HCT116 (cell line): ENCODE measurements around the gene PRLH. TPM values are rescaled to one million over a fixed set of nuclear protein-coding genes. Genes with fewer than 3 reads are reported as not detected.

Experiments
- ATAC-seq: fragments of 200-7000 bp; cut with Tn5 transposase; 2 replicates; pipeline ENCODE4 v1.9.1; 2020; ENCODE audit warnings: mild to moderate bottlenecking, moderate library complexity
- BruUV-seq: library from RNA; stranded (reverse); fragments of 400-500 nt; replicated peaks from 2 replicates; lab custom pipeline; 2021; lab: Mats Ljungman, UMichigan
- CTCF ChIA-PET: fragments of 300-600 bp; sonication (Branson Sonifier 250); formaldehyde crosslinking; loops from one replicate; lab custom pipeline; 2021; ENCODE audit warnings: antibody characterized with exemption; lab: Charles Lee
- POLR2A ChIA-PET: fragments of 300-600, 350-600 bp; sonication (Branson Sonifier 250); formaldehyde crosslinking; loops from one replicate; lab custom pipeline; 2021; ENCODE audit warnings: antibody characterized with exemption; lab: Charles Lee
- RAD21 ChIA-PET, 2 experiments: fragments of 300-600 bp; sonication (Branson Sonifier 250); formaldehyde crosslinking; loops; one replicate each; lab custom pipeline; 2023; ENCODE audit warnings: low total read pairs in 2 of 2; ENCODE audit not compliant: uncharacterized antibody in 2 of 2, unreplicated experiment in 2 of 2, low non-redundant PET in 1 of 2; lab: Charles Lee
- DNase-seq: peaks from one replicate; pipeline ENCODE4 v3.0.0-alpha.2; 2010; ENCODE audit warnings: low read depth, low spot score
- H2AFZ ChIP-seq: fragments of 200-600 bp; shearing (Covaris generic), sonication (generic); 2 replicates; pipeline ENCODE4 v1.6.1; 2017; ENCODE audit warnings: low read depth, mixed run types, mixed read lengths, antibody characterized with exemption, low read length; ENCODE audit not compliant: poor library complexity, severe bottlenecking
- H3K27ac ChIP-seq: 2 replicates; pipeline ENCODE4 v1.5.1; 2012; ENCODE audit warnings: low read depth, low read length
- H3K27me3 ChIP-seq: fragments of 200-600 bp; sonication (generic); 2 replicates; pipeline ENCODE4 v1.6.1; 2016; ENCODE audit warnings: mixed run types, low read length, mixed read lengths; ENCODE audit not compliant: insufficient read depth
- H3K36me3 ChIP-seq, 2 experiments: fragments of 200-500 bp in 1 of 2; fragments of 200-600 bp in 1 of 2; sonication (Bioruptor generic) in 1 of 2; sonication (generic) in 1 of 2; 2 replicates each; pipeline versions ENCODE4 v1.5.1 to v1.6.1; 2014 to 2016; ENCODE audit warnings: low read length in 2 of 2, inconsistent platforms in 1 of 2, mixed read lengths in 1 of 2, mixed run types in 1 of 2; ENCODE audit not compliant: insufficient read depth in 2 of 2, control insufficient read depth in 1 of 2
- H3K4me1 ChIP-seq, 2 experiments: fragments of 200-600 bp in 1 of 2; sonication (generic) in 1 of 2; 2 replicates each; pipeline versions ENCODE4 v1.5.1 to v1.6.1; 2012 to 2017; ENCODE audit warnings: low read length in 2 of 2, inconsistent platforms in 1 of 2, mild to moderate bottlenecking in 1 of 2, mixed read lengths in 1 of 2, mixed run types in 1 of 2, moderate library complexity in 1 of 2; ENCODE audit not compliant: insufficient read depth in 2 of 2, control insufficient read depth in 1 of 2
- H3K4me2 ChIP-seq: fragments of 200-600 bp; sonication (generic); 2 replicates; pipeline ENCODE4 v1.6.1; 2017; ENCODE audit warnings: mixed run types, low read length, mixed read lengths
- H3K4me3 ChIP-seq, 2 experiments: fragments of 200-600 bp in 1 of 2; sonication (generic) in 1 of 2; replicated peaks in 1 of 2; 2 replicates each; pipeline ENCODE4 v1.5.1; 2011 to 2016; ENCODE audit warnings: low read length in 2 of 2, control low read depth in 1 of 2, low read depth in 1 of 2, mild to moderate bottlenecking in 1 of 2, mixed read lengths in 1 of 2, mixed run types in 1 of 2
- H3K79me2 ChIP-seq: fragments of 200-600 bp; sonication (generic); 2 replicates; pipeline ENCODE4 v1.6.1; 2017; ENCODE audit warnings: mild to moderate bottlenecking, mixed run types, low read length, moderate library complexity, mixed read lengths; ENCODE audit not compliant: insufficient read depth
- H3K9ac ChIP-seq: fragments of 200-600 bp; sonication (generic); 2 replicates; pipeline ENCODE4 v1.6.1; 2016; ENCODE audit warnings: low read length, mixed read lengths
- H3K9me2 ChIP-seq: fragments of 200-600 bp; sonication (generic), shearing (Covaris generic); 2 replicates; pipeline ENCODE4 v1.6.1; 2017; ENCODE audit warnings: mixed run types, mild to moderate bottlenecking, moderate library complexity; ENCODE audit not compliant: insufficient read depth
- H3K9me3 ChIP-seq, 2 experiments: fragments of 200-500 bp in 1 of 2; fragments of 200-600 bp in 1 of 2; sonication (Bioruptor generic) in 1 of 2; sonication (generic) in 1 of 2; 2 replicates each; pipeline ENCODE4 v1.6.1; 2014 to 2017; ENCODE audit warnings: low read length in 2 of 2, mixed read lengths in 2 of 2, inconsistent platforms in 1 of 2, low read depth in 1 of 2, mild to moderate bottlenecking in 1 of 2, mixed run types in 1 of 2, moderate library complexity in 1 of 2; ENCODE audit not compliant: control insufficient read depth in 1 of 2, insufficient read depth in 1 of 2
- H4K20me1 ChIP-seq: fragments of 200-600 bp; sonication (generic), shearing (Covaris generic); 2 replicates; pipeline ENCODE4 v1.6.1; 2017; ENCODE audit warnings: mixed run types, mild to moderate bottlenecking, moderate library complexity; ENCODE audit not compliant: insufficient read depth
- ATF3 ChIP-seq: IDR thresholded peaks from 2 replicates; pipeline ENCODE4 v1.6.1; 2012
- CEBPB ChIP-seq: IDR thresholded peaks from 2 replicates; pipeline ENCODE4 v1.6.1; 2012; ENCODE audit warnings: low read depth
- CTCF ChIP-seq, 3 experiments: fragments of 200-600 bp in 1 of 3; sonication (generic) in 1 of 3; IDR thresholded peaks in 2 of 3; conservative IDR thresholded peaks in 1 of 3; 2 replicates each; pipeline ENCODE4 v1.5.1; 2012 to 2017; ENCODE audit warnings: low read depth in 2 of 3, low read length in 2 of 3, antibody characterized with exemption in 1 of 3, borderline replicate concordance in 1 of 3, control low read depth in 1 of 3, mild to moderate bottlenecking in 1 of 3, mixed read lengths in 1 of 3, mixed run types in 1 of 3, moderate library complexity in 1 of 3; ENCODE audit not compliant: insufficient read depth in 1 of 3
- EGR1 ChIP-seq: IDR thresholded peaks from 2 replicates; pipeline ENCODE4 v1.6.1; 2012; ENCODE audit warnings: low read depth
- EZH2 ChIP-seq: fragments of 200-600 bp; sonication (generic); IDR thresholded peaks from 2 replicates; pipeline ENCODE4 v1.6.1; 2017; ENCODE audit warnings: antibody characterized with exemption, mixed run types
- JUND ChIP-seq: IDR thresholded peaks from 2 replicates; pipeline ENCODE4 v1.6.1; 2012
- MAX ChIP-seq: IDR thresholded peaks from 2 replicates; pipeline ENCODE4 v1.6.1; 2012
- POLR2A ChIP-seq: IDR thresholded peaks from 2 replicates; pipeline ENCODE4 v1.7.0; 2011; ENCODE audit warnings: borderline replicate concordance; ENCODE audit not compliant: insufficient read depth, insufficient read length; ENCODE audit errors: extremely low read depth
- POLR2AphosphoS5 ChIP-seq: IDR thresholded peaks from 2 replicates; pipeline ENCODE4 v1.6.1; 2011; ENCODE audit warnings: mild to moderate bottlenecking, low read depth, low read length, moderate library complexity
- RAD21 ChIP-seq: IDR thresholded peaks from 2 replicates; pipeline ENCODE4 v1.6.1; 2012; ENCODE audit warnings: low read depth, mild to moderate bottlenecking
- REST ChIP-seq: IDR thresholded peaks from 2 replicates; pipeline ENCODE4 v1.6.1; 2012; ENCODE audit warnings: low read depth
- SIN3A ChIP-seq: IDR thresholded peaks from 2 replicates; pipeline ENCODE4 v1.6.1; 2012; ENCODE audit warnings: low read depth
- SP1 ChIP-seq: IDR thresholded peaks from 2 replicates; pipeline ENCODE4 v1.6.1; 2012; ENCODE audit warnings: low read depth
- TCF7L2 ChIP-seq: IDR thresholded peaks from 2 replicates; pipeline ENCODE4 v1.7.0; 2011; ENCODE audit warnings: borderline replicate concordance, inconsistent platforms; ENCODE audit not compliant: insufficient read depth, insufficient read length; ENCODE audit errors: extremely low read depth
- YY1 ChIP-seq: IDR thresholded peaks from 2 replicates; pipeline ENCODE4 v1.6.1; 2011; ENCODE audit warnings: low read length, low read depth, moderate library complexity, mild to moderate bottlenecking; ENCODE audit not compliant: insufficient replicate concordance; ENCODE audit errors: extremely low read depth
- ZBTB33 ChIP-seq: IDR thresholded peaks from 2 replicates; pipeline ENCODE4 v1.6.1; 2011; ENCODE audit warnings: mild to moderate bottlenecking, low read length, moderate library complexity; ENCODE audit not compliant: insufficient replicate concordance; ENCODE audit errors: extremely low read depth
- ZFX ChIP-seq: fragments of 450-650 bp; IDR thresholded peaks from 2 replicates; pipeline ENCODE4 v1.6.1; 2017
- ZNF274 ChIP-seq: fragments of 200-500 bp; sonication (Bioruptor generic); IDR thresholded peaks from 2 replicates; pipeline ENCODE4 v1.6.1; 2014; ENCODE audit warnings: mild to moderate bottlenecking, low read depth, low read length, inconsistent platforms
- intact Hi-C: fragments of 100-400 bp; cut with micrococcal nuclease; formaldehyde crosslinking; loops from 2 replicates; pipeline ENCODE4 v1.10.0; 2022
- total RNA-seq: library from RNA; stranded (reverse); gene quantifications from one replicate; pipeline ENCODE4 v1.2.1, GENCODE V29; 2021; ENCODE audit not compliant: unreplicated experiment

PRLH gene
- total RNA-seq, 1 experiment from 2014 or later = not detected

GRCh38 chr2:237604391-237604790, 38.0 kb downstream of the PRLH start:
- BruUV-seq = no TSS peak
- ChIA-PET CTCF (interaction anchor here (0.8 kb wide), 2 partner anchors 32 to 170 kb away, joined by 5 read pairs; no protein-coding TSS in a partner anchor), POLR2A (no interaction called here), RAD21 (no interaction called here)
- Histone ChIP-seq H3K9me2 (no peaks in the 10 kb centered on the region), H3K4me2 (no peak overlapping the region), H3K9ac (no peak overlapping the region), H4K20me1 (no peaks in the 10 kb centered on the region), H3K9me3 (no peaks in the 10 kb centered on the region), H3K4me1 (no peaks in the 10 kb centered on the region), H3K36me3 (no peaks in the 10 kb centered on the region), H3K79me2 (no peaks in the 10 kb centered on the region), H2AFZ (no peak overlapping the region), H3K4me3 (no peak overlapping the region), H3K27ac (no peak overlapping the region), H3K27me3 (no peaks in the 10 kb centered on the region)
- ATAC-seq (no peak), DNase-seq (no peak)
- intact Hi-C loops = no loop called here
- TF ChIP-seq SP1 = no peak
- TF ChIP-seq SIN3A = no peak
- TF ChIP-seq POLR2AphosphoS5 = no peak
- TF ChIP-seq CEBPB = no peak
- TF ChIP-seq ZBTB33 = no peak
- TF ChIP-seq POLR2A = no peak
- no peak for TF ChIP-seq ZFX
- no peak for TF ChIP-seq TCF7L2
- no peak for TF ChIP-seq YY1
- no peak for TF ChIP-seq EGR1
- TF ChIP-seq ZNF274 = no peak
- TF ChIP-seq CTCF (IDR thresholded peaks at IDR 0.05 in 2 of 3, conservative IDR thresholded peaks at IDR 0.05 in 1 of 3; ENCODE audit: borderline replicate concordance in 1 of 3, insufficient read depth in 1 of 3, low read depth in 2 of 3, low read length in 2 of 3) = no peak
- no peak for TF ChIP-seq JUND
- TF ChIP-seq RAD21 = no peak
- no peak for TF ChIP-seq EZH2
- TF ChIP-seq MAX = no peak
- TF ChIP-seq ATF3 = no peak
- no peak for TF ChIP-seq REST
